Keratinocyte (primary cell): ENCODE data around the gene RESF1.

Experiments
- CTCF ChIP-seq, 3 experiments: IDR thresholded peaks in 1 of 3; conservative IDR thresholded peaks in 1 of 3; optimal IDR thresholded peaks in 1 of 3; 2 replicates in 2 of 3; 3 replicates in 1 of 3; pipeline versions ENCODE3 to v1.5.1; 2011; ENCODE audit warnings: low read length in 3 of 3, mild to moderate bottlenecking in 3 of 3, moderate library complexity in 2 of 3, control low read depth in 1 of 3, inconsistent platforms in 1 of 3; ENCODE audit not compliant: insufficient read depth in 2 of 3; ENCODE audit errors: extremely low read depth in 1 of 3
- EZH2 ChIP-seq: IDR thresholded peaks from one replicate; pipeline ENCODE4 v1.6.1; 2012; ENCODE audit warnings: inconsistent platforms, mild to moderate bottlenecking, low read length, moderate library complexity

- TF ChIP-seq CTCF (optimal IDR thresholded peaks at IDR 0.05 in 1 of 3, IDR thresholded peaks at IDR 0.05 in 1 of 3, conservative IDR thresholded peaks at IDR 0.05 in 1 of 3; ENCODE audit: extremely low read depth in 1 of 3, insufficient read depth in 2 of 3, low read length in 3 of 3) (no peak), EZH2 (no peak)
These were observed 27.2 kb upstream of the RESF1 start for GRCh38 chr12:31931796-31932715.
